NOMO-1 treated with dmso at 0.1 percent for 144 hours (cell line): ENCODE data around the gene CFAP97.
A peak's percentile ranks its signal among the peaks of the same experiment; 100 is the strongest.
"Not testable (repeated sequence)": the region's sequence is repeated elsewhere in the genome, so short reads cannot be mapped to it uniquely, and the experiment has no call there.

Experiments
- DNase-seq: peaks from one replicate; lab custom pipeline; 2025; ENCODE audit not compliant: unreplicated experiment; lab: John Stamatoyannopoulos, UW

CFAP97 gene

DNA sequence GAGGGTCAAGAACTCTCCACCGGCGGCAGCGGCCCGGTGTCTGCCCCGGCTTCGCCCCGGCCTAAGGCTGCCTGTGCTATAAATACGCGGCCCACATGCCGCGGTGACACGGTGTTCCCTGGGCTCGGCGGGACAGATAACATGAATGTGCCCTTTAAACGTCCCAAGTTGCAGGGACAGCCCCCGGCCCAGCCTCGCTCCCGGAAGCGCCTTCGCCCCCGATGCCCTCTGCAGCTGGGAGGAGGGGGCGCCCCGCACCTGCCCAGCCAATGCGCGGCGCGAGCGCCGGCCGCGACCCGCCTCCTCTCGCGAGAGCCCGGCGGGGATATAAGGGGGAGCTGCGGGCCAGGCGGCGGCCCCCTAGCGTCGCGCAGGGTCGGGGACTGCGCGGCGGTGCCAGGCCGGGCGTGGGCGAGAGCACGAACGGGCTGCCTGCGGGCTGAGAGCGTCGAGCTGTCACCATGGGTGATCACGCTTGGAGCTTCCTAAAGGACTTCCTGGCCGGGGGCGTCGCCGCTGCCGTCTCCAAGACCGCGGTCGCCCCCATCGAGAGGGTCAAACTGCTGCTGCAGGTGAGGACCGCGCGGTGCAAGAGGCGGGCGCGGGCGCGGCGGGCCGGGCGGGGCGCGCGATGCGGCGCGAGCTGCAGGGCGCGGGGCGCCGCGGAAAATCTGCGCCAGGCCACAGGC, 60.7 kb downstream of the CFAP97 start, which contains the start of gene SLC25A4:
SLC25A4 (plus strand) TSS at position 355 of the 689 bp plus-strand sequence; CDS start at position 462, 107 bp downstream.
- peak; percentile 75 for DNase-seq

- DNase-seq = no peak
Measured at GRCh38 chr4:185142564-185142911, 61.3 kb downstream of the CFAP97 start.

DNA sequence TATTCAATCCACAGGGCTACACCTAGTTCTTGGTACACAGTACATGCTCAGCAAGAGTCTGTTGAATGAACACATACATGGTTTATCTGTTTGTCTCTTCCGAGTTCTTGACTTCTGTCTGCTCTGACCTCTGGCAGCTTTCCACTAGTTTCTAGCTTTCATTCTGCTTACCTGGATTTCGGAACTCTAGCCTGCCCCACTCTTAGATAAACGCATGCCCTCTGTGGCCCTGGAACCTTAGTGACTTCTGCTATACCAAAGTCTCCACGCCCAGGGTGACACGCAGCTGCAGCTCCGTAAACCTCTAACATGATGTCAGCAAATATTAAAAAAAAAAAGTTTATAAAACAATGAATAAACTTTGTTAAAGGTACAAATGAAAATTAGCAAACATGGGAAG, 62.0 kb downstream of the CFAP97 start:
- no peak for DNase-seq

DNA sequence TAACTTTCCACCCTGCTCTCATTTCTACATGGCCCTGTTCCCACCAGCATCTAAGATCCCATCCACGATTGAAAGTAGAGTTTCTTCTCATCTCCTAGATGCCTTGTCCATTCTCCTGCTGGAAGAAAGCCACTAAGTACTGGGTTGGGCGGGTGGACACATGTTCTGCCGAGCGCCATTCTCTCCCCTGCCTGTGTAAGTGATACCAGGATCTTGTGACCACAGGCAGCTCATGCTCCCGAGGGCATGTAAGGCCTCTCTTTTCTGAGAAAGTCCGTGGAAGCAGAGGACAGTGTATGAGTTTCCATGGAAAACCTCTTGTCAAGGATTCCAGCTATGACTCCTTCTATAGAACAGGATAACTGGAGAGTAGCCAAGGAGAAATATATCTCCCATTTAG, 64.1 kb downstream of the CFAP97 start:
- no peak for DNase-seq

DNA sequence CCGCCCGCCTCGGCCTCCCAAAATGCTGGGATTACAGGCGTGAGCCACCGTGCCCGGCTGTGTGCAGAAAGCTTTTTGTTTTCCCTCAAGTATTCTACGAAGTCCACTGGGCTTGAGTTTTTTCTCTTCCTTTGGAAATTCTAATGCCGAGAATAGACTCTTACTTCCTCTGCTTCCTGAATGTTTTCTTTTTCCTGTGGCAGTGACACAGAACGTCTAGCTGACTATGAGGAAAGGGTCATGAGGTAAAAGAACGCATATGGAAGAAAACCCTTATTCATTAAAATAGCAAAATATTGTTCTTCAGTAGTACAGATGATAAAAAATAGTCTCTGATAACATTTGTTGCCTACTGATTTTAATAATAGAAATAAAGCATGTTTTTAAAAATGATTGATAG, 65.6 kb downstream of the CFAP97 start:
- DNase-seq = no peak

- no peak for DNase-seq
Measured at GRCh38 chr4:185137233-185137925, 66.4 kb downstream of the CFAP97 start.

DNA sequence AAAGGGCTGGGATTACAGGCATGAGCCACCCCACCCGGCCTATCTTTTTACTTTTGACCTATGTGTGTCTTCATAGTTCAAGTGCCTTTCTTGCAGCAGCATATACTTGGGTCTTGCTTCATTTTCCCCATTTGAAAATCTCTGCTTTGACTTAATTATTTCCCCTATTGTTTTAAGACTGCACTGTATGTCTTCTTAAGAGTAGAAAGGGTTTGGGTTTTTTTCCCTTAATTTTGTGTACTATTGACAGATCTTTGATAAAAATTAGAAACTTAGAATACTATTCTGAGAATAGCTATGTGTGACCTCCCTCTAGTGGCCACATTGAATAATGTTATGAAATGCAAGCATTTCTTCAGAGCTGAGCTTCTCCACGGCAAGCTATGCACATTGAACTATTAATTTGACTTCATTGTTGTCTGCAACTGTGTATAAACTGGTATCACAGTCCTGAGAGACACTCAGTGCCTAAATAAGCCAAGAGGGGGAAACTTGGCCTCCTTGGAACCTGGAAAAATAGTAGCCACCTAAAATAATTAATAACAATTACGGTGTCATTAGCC, 69.4 kb downstream of the CFAP97 start:
- no peak for DNase-seq

DNA sequence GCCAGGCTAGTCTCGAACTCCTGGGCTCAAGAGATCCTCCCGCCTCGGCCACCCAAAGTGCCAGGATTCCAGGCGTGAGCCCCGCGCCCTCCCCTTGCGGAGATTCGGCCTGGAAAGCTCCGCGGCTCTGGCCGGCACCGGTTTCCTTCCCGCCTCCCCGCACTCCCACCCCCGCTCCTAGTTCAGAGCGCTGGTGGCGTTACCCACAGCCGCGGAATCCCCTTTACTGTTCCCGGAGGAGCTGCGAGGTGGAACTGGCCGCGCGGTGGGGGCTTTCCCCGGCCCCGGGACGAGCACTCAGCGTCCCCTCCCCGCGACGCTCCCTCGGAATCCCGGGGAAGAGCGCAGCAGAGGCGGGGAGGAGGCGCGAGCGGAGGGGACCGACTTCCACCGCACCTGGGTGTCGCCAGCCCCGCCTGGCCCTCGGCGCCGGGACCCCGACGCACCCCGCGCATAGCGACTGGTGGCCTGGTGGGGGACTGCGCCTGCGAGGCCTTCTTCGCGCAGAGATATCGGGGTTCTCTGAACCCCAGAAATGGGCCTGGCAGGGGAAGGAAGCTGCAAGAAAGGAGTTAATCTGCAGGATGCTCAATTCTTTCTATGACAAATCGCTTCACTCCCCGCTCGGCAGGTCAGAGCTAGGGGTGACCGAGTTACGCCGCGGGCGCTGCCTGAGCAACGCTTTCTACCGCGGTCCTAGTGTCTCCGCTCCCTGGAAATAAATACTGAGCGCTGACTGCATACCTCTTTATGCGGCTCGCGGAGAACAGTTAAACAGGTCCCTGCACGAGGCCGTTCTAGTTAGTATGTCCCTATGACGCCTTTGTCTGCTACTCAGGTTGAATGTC, 75.3 kb downstream of the CFAP97 start:
- no peak for DNase-seq

GRCh38 chr4:185127021-185127925, 76.5 kb downstream of the CFAP97 start:
- DNase-seq = no peak

GRCh38 chr4:185124006-185124405, 79.8 kb downstream of the CFAP97 start:
- no peak for DNase-seq

- DNase-seq = no peak
Measured at GRCh38 chr4:185122681-185123345, 81.0 kb downstream of the CFAP97 start.

DNA sequence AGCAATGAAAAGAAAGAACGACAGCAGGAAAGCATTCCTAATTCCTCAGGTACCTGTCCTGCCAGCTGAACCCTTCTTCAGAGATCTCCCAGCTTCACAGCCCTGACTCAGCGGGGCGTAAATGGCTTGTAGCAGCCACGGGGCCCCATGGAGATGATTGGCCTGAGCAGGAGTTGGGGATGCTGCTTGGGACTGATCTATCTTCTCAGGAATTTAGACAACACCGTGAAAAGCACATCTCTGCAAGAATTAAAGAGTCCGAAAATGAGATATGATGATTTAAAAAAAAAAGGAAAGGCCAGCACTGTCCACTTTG, 83.2 kb downstream of the CFAP97 start:
- no peak for DNase-seq

DNA sequence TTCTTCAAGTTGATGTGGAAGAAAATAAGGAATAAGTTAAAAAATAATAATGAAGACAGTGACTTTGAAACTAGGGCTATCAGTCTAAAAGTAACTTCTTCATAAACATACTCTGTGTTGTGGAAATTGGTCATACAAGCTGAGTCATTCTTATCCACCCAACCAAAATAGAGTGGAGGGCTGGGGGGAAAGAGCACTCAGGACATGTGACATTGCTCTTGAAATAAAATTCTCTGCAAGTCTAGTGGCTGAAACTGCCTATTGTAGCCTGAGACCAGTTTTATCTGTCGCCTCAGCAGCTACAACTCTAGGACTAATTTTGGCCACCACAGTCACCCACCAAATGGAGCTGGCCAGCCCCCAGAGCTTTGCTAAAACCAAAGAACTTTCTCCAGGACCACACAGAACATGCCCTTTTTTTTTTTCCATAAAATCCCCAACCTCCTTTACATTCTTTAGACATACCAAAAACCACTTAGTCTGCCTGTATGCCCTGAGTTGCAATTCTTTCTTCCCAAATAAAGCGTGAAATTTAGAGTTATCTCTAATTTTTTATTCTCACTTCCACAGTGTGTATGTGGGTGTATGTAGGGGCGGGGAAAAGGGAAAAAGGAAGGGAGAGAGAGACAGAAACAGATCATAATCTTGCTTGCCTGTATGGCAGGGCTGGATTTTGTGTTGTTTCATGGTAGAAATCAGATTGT, 83.7 kb downstream of the CFAP97 start:
- no peak for DNase-seq

- DNase-seq = not testable (repeated sequence)
Measured at GRCh38 chr4:185119467-185119866, 84.3 kb downstream of the CFAP97 start.

DNA sequence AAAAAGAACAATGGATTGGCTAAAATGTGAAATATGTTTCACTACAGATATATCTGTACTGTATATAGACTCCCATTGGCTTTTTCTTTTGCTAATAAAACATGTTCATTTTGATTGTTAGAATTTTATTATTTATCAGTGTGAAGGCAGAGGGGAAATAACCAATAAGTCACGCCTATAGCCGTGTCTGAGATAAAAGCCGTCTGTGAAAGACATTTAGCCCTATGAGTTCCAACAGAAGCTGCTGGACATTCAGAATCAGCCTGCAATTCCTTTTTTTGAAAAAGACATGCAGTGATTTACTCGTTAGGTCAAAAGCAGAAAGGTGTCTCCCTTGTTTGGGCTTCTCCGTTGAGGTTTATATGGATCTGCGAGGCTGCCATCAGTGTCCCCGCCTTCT, 84.9 kb downstream of the CFAP97 start:
- DNase-seq = no peak

DNA sequence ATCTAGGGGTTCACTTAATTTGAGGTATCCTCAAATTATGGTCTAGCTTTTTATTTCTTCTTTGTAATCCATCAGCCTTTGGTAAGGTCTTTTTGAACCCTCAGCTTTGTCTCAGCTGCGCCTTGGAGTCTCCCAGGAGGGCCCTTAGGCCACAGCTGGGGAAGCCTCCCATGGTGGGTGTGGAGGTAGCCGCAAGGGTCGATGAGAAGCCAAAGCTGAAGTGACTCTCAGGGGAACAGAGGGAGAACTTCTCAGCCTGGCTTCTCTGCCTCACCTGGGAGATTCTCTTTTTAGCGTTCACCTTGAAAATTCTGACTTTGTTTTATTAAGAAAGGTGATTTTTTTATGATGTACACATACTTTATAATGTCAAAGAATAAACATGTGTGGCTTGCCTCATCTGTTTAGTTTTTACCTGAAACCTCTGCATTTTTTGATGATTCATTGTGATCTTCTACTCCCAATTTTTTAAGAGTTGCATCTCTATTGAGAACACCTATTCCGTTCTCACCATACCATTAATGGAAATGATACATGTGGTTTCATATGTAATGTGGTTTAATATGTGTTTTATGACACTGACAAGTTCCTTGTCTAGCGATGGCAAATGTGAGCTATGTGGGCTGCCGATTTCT, 86.4 kb downstream of the CFAP97 start:
- DNase-seq = no peak

- no peak for DNase-seq
Measured at GRCh38 chr4:185115827-185116232, 88.0 kb downstream of the CFAP97 start.

GRCh38 chr4:185113340-185113739, 90.5 kb downstream of the CFAP97 start:
- DNase-seq = no peak

DNA sequence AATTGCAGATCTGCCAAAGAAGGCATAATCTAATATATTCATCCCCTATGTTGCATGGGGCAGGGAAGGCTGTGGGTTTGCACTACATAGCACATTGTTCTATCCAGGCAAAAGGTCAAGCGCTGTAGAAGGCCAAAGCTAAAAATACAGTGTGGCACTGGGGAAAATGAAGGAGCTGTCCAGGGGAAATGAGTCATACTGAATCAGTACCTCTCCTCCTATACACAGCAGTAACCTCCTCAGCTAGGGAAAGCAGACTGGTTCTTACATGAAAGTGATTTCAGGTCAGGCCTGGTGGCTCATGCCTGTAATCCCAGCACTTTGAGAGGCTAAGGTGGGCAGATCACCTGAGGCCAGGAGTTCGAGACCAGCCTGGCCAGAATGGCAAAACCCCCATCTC, 91.7 kb downstream of the CFAP97 start:
- no peak for DNase-seq
